NCI-H82 (cell line): Measurements from ENCODE around the gene SLC13A2.
"Not testable (repeated sequence)": the region's sequence is repeated elsewhere in the genome, so short reads cannot be mapped to it uniquely, and the experiment has no call there.

Experiments
- DNase-seq: peaks from one replicate; lab custom pipeline; 2025; lab: John Stamatoyannopoulos, UW

The SLC13A2 gene

GRCh38 chr17:28518132-28518531 lies 44.7 kb downstream of the SLC13A2 start:
- DNase-seq = no peak

- no peak for DNase-seq
Observed at GRCh38 chr17:28518578-28518977, 45.1 kb downstream of the SLC13A2 start.

DNA sequence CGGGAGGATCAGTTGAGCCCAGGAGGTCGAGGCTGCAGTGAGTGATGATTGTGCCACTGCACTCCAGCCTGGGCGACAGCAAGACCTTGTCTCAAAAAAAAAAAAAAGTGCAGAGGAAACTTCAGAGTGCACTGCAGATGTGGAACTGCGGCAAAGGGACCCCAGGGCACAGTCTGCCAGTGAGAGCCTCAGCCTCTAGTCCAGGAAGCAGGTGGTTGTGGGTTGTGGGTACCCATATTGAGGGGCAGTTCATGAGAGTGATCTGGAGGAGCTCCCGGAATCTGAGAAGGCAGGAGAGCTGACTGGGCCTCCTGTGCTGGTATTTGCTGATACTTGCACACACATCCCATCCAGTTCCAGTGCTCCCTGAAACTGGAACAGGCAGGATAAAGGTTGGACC lies 45.8 kb downstream of the SLC13A2 start:
- no peak for DNase-seq

DNA sequence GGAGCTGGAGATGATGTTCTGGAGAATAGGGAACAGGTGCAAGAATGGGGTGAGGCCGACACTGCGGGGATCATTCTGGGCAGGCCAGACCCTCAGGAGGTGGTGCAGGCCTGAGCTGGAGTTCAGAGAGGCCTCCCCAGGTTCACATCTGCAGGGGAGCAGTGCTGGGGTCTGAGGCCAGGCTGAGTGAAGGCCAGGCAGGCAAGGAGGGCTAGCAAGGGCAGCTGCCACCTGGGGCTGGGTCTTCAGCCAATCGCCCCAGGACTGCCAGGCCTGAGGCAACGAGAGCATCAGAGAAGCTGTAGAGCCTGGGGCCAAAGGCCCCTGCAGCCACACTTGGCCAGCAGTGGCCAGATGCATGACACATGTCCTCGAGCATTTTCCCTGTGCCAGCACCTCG lies 47.2 kb downstream of the SLC13A2 start:
- no peak for DNase-seq

DNA sequence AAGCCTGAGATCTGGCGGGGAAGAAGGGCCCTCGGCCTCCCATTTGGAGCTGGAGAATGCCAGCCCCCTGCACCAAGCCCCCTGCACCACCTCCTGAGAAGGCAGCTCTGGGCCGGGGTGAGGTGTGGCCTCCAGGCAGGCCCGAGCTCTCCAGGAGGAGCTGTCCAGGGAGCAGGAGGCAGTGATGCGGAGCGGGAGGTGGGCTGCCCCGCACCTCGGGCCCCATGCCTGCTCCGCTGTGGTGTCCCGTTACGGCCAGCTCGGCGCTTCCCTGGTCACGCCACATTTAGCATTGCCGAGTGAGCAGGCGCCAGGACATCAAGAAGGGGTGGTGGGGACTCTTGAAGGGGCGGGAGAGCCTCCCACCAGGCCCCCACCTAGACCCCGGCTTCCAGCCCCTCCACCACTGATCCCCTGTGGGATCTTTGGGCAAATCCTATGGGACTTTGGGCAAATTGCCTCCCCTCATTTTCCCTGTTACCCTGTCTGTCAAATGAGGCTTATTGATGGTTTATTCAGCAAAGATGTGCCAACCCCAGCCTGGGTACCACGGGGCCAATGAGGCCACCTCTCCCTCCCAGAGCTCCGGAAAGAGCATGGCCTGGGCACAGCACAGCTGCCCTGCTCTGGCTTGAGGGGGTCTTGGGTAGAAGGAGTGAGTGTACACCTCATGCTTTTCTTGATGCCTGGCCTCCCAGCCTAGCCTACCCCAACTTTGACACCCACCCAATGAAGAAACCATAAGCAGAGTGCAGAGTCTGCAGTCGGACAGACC lies 48.1 kb downstream of the SLC13A2 start:
- no peak for DNase-seq

GRCh38 chr17:28522281-28522680 lies 48.8 kb downstream of the SLC13A2 start:
- not testable (repeated sequence) for DNase-seq

- DNase-seq = no peak
Observed at GRCh38 chr17:28523186-28523585, 49.7 kb downstream of the SLC13A2 start.

- DNase-seq = no peak
Observed at GRCh38 chr17:28523876-28524275, 50.4 kb downstream of the SLC13A2 start.

GRCh38 chr17:28524476-28525424 lies 51.3 kb downstream of the SLC13A2 start:
- DNase-seq = no peak

- DNase-seq = no peak
Observed at GRCh38 chr17:28526381-28526780, 52.9 kb downstream of the SLC13A2 start.

- DNase-seq = no peak
Observed at GRCh38 chr17:28527181-28527681, 53.8 kb downstream of the SLC13A2 start.

- no peak for DNase-seq
Observed at GRCh38 chr17:28527859-28528258, 54.4 kb downstream of the SLC13A2 start.

- DNase-seq = no peak
Observed at GRCh38 chr17:28528327-28529012, 55.0 kb downstream of the SLC13A2 start.

DNA sequence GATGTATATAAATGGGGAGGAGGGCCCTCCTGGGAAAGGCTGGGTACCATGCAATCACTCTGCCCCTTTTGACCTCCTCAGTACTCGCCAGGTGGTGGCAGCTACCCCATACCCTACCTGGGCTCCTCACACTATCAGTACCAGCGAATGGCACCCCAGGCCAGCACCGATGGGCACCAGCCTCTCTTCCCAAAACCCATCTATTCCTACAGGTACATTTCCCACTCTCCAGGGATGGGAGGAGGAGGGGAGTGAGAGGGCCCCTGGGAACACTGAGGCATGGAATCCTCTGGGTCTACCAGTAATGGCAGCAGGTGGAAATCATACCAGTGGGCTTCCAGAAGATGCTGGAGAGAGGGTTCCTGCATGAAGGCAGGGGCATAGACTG lies 55.6 kb downstream of the SLC13A2 start:
- DNase-seq = no peak

- no peak for DNase-seq
Observed at GRCh38 chr17:28530250-28530649, 56.8 kb downstream of the SLC13A2 start.

GRCh38 chr17:28530926-28531325 lies 57.5 kb downstream of the SLC13A2 start:
- DNase-seq = no peak

DNA sequence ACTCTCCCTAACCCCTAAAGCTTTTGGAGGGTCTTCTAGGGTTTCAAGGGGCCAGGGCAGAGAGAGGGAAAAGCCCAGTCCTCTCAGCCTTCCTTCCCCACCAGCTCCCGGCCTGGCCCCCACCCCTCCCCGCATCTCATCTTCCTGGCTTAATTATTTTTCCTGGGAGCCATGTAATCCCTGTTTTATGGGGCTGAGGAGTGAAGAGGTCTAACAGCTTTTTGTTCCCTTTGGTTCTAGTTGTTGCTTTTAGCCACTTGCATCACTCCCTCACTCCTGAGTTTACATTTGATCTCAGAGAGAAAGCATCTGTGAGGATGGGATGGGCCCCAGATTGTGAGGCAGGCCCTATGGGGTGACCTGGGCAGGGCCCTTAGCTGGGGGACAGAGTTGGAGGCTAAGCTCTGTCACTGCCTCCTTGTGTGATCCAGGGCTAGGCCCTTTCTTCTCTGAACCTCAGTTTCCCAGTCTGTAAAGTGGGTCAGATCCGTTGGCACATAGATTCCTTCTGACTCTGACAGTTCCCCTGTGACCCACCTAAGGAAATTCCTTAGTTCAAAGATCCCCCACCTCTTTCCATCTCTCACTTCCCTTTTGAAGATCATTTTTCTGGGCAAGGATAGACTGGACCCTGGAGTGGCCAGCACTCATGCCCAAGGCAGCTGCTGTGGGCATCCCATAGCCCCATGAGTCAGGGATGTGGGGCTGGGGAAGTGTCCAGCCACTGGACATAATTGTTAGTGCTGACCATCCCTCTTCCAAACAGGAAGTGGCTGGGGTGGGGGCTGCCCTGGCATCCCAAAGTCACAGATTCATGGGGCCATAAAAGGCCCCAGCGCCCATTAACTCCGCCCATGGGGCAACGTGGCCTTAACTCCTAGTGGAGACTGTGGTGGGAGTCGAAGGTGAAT lies 58.9 kb downstream of the SLC13A2 start:
- DNase-seq = peak; percentile 65

GRCh38 chr17:28533091-28533807 lies 59.8 kb downstream of the SLC13A2 start:
- no peak for DNase-seq

GRCh38 chr17:28534740-28535375 lies 61.4 kb downstream of the SLC13A2 start:
- no peak for DNase-seq
